NCI-H774 (cell line): Measurements from ENCODE around the gene TIMM8A.
"Not testable (repeated sequence)": the region's sequence is repeated elsewhere in the genome, so short reads cannot be mapped to it uniquely, and the experiment has no call there.

Experiments
- DNase-seq: peaks from one replicate; lab custom pipeline; 2025; lab: John Stamatoyannopoulos, UW

TIMM8A gene

DNA sequence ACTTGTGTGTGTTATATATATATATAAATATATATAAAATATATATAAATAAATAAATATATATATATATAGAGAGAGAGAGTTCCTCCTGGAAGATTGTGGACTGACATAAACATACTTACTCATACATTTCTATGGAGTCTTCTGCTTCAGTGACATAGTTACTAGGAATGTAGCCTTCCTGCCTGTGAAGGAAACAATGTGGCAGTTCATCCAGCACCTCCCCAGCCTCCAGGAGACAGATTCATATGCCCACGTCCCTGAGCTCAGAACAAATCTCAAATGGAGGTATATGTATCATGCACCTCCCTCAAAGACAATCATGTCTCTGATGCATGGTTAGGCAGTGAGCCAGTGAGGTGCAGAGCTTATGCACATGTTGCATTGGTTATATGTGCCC is 11.4 kb upstream of the TIMM8A start:
- no peak for DNase-seq

DNA sequence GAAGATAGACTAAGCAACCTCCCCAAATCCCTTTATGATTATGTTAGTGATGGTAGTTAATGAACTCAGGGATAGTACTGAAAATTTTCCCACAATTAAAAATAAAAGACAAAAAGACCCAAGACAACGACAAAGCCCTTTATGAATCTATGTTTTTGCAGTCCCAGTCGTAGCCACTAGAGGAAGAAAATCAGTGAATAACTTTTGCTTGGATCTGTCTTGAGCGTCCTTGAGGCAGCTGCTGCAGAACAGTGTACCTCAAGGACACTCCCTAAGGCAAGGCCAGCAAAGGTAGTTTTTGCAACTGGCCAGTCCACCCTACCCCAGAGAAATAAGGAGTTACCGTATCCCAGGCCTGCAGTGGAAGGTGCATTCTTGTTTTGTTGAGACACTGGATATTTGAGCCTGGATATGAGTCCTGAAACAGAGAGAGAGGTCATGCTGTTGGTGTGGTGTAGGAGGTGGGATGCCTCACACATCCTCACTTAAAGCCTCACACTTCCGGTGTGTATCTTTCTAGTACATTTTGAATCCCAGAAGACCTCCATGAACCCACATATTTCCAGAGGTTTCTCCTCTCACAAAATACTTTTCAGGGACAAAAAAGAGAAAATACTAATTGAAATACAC is 8.7 kb upstream of the TIMM8A start:
- DNase-seq = no peak

DNA sequence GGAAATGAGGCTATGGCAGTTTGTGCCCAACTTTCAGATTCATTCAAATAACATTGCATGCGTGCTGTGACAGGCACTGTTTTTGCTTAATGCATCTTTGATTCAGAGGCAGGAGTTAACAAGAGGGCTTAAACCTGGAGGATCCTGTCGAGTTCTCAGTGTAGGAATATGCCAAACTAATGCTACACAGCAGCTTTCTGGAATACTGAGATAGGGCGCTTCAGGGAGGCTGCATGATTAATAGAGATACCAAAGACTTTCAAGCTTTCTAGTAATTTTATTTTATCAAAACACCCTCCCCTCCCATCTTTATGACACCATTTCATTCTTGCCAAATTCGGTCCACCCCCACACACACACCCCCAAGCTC is 636 bp upstream of the TIMM8A start:
- no peak for DNase-seq

DNA sequence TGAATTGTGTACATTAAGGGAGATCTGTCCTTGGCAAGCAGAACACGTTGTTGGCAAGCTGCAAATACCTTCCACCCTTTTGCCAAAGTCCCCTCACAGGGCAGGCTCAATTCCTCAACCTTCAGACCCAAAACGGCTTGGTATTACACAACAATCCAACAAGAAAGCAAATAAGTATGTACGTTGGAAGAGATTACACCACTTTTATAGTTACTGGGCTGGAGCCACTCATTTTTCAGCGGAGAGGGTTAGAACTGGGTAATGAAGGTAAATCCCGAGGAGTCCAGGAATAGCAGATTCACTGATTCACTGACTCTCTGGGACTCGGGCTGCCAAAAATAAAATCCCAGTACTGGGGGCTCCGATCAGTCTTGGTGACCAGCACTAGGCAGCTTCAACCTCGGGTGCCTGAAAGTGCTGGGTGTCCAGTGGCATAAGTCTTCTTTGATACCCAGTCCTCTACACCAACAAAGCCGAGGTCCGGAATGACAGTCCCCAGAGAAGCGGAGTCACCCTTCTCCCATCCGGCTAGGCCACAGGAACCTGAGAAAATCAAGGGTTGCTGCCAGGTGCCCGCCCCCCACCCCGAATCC is 587 bp downstream of the TIMM8A start:
- DNase-seq = no peak

DNA sequence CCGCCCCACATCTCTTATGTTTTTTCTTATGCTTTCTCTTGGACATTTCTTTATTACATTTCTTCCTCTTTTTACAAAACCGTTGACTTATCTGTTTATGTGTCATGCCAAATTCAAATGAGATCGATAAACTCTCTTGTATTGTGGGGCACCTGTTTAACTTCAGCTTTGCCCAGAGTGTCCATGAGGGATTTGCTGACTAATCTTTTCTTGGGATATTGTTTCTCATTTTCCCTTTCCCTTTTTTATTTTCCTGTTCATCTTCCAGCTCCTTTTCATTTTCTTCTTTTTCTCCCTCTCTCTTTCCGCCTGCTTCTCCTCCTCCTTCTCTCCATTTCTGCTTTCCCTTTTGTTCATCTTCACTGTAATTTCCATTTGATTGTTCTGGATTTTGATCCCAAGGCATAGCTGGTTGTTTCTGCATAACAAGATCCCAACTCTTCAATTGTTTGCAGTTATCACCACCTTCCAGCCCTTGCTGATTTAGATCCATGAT is 10.7 kb downstream of the TIMM8A start:
- DNase-seq = no peak

DNA sequence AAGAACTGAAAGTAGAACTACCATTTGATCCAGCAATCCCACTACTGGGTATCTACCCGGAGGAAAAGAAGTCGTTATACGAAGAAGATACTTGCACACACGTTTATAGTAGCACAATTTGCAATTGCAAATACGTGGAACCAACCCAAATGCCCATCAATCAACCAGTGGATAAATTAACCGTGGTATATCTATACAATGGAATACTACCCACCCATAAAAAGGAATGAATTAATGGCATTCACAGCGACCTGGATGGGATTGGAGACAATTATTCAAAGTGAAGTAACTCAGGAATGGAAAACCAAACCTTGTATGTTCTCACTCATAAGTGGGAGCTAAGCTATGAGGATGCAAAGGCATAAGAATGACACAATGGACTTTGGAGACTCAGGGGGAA is 14.2 kb downstream of the TIMM8A start:
- not testable (repeated sequence) for DNase-seq

DNA sequence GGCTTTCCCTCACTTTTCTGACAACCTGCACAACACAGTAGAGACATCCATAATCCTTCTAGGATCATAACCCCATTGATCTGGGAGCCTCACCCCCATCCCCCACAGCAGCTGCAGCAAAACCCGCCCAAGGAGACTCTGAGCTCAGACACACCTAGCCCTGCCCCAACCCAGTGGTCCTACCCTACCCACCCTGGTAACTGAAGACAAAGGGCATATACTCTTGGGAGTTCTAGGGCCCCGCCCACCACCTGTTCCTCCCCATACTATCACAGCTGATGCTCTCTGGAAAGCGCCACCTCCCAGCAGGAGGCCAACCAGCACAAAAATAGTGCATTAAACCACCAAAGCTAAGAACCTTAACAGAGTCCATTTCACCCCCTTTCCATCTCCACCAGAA is 21.9 kb downstream of the TIMM8A start:
- DNase-seq = not testable (repeated sequence)

DNA sequence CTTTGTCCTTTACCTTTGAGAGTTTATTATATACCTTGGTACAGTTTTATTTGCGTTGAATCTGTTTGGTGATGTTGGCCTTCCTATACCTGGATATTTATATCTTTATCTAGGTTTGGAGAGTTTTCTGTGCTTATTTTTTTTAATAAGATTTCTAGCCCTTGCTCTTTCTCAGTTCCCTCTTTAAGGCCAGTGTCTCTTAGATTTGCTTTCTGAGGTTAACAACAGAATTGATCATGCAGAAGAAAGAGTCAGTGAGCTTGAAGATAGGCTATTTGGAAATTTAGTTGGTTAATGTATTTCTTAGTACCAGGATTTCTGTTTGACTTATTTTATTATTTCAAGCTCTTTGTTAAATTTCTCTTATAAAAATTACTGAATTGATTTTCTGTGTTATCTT is 44.8 kb downstream of the TIMM8A start:
- DNase-seq = no peak
